Urothelium cell line (cell line): ENCODE data around the gene COX5B.
"Not testable (repeated sequence)": the region's sequence is repeated elsewhere in the genome, so short reads cannot be mapped to it uniquely, and the experiment has no call there.

Experiments
- DNase-seq: peaks from one replicate; pipeline ENCODE4 v3.0.0; 2011; ENCODE audit warnings: low spot score, mixed read lengths
- FAIRE-seq: peaks from 2 replicates; lab custom pipeline; 2011; peaks lifted over from hg19 to GRCh38; lab: Jason Lieb, UNC

COX5B gene

DNA sequence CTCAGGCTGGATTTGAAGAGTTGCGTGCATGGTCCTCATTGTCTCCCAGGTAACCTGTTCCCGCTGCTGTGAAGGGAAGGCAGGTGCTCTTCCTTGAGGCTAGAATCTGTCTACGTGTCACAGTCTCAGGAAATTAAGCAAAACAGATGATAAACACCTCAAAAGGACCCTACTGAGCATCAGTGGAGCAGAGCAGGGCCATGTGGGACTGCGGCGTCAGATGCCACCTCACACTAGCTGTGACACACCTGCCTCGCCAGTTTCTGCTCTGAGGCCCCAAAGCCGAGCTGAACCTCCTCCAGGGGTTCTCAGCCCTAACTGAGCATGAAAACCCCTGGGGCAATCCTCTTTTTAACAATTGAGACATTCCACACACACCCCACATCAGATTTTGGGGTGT lies 25.7 kb downstream of the COX5B start:
- FAIRE-seq = no peak
- no peak for DNase-seq

DNA sequence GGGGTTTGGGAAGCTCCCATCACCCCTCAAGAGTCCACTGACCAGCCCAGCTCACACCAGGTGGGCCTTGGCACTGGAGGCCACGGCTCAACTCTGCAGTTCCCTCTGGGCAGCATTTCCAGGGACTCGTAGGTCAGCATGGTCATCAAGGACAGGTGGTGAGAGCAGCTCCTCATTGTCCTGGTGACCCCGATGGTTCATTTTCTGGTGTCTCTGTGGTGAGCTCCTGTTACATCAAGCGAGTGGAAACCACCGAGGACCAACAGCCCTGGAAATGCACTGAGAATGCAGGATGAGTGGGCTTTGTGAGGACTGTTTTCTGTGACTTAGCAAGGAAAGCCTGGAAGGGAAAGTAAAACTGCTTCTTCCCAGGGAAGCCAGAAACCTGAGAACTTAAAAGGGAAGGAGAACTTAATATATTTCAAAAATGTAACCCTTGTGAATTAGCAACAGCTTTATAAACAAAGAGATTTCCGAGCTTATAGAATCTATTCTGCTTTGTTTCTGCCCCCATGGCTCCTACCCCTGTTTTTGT lies 26.8 kb downstream of the COX5B start:
- FAIRE-seq, DNase-seq: not testable (repeated sequence)

DNA sequence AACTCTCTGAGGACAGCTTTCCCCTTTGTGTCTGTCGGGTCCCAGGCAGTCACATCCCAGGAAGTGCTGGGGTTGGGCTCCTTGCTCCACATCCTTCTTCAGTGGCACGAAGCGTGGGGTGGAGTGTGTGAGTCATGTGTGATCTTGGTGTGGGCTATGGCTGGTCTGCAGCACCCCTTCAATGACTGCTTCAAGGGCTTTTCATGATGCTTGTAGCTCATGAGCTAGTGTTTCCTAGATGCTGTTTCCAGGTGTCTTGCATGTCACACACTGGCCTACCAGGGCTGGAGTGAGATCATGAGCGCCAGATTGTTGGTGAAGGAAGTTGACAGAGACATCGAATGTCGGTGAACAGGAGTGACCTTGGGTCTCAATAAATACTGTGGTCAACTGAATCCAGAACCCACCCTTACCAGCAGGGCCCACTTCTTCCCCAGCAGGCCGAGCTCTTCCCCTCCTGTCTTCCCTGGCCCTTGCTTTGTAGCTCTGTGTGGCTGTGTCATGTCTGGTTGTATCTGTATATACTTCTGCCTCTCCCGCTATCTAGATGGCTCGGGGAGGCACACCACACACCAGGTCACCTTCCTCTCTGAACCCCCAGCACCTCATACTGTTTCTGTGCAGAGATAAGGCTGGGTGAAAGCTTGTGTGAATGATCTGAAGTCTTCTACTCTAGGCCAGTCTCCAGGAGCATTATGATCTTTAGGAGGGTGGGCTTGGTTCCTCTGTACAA lies 27.5 kb downstream of the COX5B start:
- FAIRE-seq = no peak
- DNase-seq = no peak

DNA sequence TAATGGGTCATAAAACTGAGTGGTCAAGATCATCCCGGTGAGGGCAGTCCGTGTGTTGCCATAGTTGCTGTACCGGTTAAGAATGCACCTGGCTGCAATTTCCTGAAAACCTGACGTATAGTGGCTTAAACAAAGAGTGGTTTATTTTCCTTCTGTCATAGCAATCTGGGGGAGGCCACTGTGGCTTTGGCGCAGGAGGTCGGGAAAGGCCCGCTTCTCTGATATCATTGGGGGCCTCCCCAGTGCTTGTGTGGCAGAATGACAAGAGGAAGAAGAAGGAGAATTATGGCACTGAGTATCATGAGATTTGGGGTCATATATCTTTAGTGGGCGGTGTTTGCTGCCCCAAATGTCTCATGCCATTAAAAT lies 28.0 kb downstream of the COX5B start:
- no peak for FAIRE-seq
- DNase-seq = no peak

DNA sequence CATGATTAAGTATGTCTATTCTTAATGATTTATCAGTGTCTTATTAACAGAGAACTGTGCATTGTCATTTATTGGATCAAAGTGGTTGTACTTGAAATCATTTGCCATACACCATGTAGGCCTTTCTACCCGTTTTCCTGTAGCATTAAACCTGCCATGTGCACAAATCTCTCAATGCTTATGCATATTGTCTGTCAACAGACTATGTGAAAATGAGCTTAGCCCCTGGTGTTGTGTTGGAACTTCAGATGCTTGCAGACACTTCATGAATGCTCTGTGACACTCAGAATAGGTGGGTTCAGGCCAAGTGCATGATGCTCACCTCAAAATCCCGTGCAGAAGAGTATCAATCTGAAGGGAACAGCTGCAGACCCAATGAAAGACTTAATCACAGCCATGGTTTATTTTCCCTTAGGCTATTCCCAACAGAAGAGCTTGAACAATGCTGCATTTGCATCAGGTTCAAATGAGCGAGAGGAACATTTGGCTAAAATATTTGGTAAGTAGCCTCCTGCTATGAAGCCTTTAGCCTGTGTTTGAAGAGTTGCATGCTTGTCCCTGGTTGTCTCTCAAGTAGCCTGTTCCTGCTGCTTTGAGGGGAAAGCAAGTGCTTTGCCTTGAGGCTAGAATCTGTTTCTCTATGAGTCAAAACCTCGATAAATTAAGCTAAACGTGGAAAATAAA lies 29.7 kb downstream of the COX5B start:
- FAIRE-seq (no peak), DNase-seq (no peak)

DNA sequence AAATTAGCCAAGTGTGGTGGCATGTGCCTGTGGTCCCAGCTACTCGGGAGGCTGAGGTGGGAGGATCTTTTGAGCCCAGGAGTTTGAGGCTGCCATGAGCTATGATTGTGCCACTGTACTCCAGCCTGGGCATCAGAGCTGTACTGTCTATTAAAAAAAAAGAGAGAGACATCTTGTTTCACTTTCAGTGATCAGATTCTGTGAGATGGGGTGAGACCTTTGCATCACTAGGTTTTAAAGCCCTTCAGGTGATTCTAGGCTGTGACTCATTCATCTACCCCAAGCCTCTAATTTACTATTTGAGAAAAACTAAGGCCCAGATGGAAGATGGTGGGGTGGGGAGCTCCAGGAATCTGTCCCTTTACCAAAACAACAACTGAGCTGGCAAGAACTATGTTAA lies 30.8 kb downstream of the COX5B start:
- DNase-seq (no peak), FAIRE-seq (no peak)

DNA sequence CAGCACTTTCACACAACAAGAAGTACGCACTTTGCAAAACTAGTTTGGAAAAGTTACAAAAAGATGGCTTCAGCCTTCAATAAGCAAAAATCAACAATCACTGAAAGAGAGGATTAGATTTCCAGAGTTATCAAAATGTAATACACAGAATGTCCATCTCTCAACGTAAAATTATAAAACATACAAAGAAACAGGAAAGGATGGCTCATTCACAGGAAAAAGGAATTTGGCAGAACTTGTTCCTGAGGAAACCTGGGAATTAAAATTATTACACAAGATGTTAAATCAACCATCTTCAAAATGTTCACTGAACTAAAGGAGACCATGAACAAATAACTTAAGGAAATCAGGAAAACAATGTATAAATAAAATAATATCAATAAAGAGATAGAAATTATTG lies 31.6 kb downstream of the COX5B start:
- DNase-seq = no peak
- FAIRE-seq = no peak

DNA sequence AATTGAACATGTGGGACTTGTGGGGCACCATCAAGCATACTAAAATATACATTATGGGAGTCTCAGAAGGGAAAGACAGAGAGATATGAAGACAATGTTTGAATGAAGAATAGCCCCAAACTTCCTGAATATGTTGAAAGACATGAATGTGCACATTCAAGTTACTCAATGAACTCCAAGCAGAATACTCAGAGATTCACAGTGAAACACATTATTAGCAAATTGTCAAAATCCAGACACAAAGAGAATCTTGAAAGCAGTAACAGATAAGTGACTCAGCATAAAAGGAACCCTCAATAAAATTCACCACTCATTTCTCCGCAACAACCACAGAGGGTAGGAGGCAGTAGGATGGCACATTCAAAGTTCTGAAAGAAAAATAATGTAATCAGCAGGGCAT lies 32.4 kb downstream of the COX5B start:
- DNase-seq (no peak), FAIRE-seq (no peak)

DNA sequence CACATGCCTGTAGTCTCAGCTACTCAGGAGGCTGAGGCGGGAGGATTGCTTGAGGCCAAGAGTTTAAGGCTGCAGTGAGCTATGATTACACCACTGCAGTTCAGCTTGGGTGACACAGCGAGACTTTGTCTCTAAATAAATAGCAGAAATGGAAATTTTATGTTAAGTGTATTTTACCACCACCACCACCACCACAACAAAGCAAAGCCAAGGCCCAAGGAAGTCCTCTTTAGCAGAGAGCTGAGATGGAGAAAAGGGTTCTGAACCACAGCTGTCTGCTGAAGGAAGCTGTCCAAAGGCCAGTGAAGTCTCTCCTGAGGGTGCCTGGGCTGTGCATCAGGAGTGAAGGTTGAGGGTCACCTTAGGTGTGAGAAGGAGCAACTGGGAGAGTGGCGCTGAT lies 41.4 kb downstream of the COX5B start:
- not testable (repeated sequence) for FAIRE-seq, DNase-seq

DNA sequence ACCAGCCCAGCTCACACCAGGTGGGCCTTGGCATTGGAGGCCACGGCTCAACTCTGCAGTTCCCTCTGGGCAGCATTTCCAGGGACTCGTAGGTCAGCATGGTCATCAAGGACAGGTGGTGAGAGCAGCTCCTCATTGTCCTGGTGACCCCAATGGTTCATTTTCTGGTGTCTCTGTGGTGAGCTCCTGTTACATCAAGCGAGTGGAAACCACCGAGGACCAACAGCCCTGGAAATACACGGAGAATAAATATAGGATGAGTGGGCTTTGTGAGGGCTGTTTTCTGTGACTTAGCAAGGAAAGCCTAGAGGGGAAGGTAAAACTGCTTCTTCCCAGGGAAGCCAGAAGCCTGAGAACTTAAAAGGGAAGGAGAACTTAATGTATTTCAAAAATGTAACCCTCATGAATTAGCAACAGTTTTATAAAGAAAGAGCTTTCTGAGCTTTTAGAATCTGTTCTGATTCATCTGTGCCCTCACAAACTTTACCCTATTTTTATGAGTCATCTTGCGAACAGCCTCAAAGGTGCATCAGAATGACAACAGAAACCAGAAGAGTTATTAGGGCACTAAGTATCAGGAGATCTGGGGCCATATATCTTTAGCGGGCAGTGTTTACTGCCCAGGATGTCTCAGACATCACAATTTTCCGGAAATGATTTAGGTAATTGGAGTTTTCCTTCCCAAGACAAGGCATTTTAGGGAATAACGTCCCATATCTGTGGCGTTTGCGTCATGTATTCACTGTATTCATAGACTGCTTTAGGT lies 42.4 kb downstream of the COX5B start:
- FAIRE-seq = peak; percentile 69

DNA sequence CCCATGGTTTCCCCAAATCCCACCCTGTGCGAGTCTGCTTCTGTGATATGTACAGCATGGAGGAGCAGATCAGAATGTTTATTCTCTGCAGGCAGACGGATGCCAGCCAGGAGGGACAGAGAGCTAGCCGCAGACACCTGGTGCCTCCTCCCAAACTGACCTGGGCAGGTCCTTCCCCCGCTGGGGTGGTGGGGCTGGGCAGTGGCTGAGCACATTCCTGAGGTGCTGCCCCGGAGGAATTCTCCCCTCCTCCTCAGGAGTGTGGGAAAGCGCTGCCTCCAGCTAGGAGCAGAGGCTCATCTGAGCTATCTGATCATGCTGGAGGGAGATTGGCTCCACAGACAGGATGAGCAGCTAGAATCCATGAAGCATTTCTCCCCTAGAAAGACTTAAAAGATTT lies 45.3 kb downstream of the COX5B start:
- FAIRE-seq (no peak), DNase-seq (no peak)

More for the DNA sequence above, 42.4 kb downstream of the COX5B start:
- no peak for DNase-seq

DNA sequence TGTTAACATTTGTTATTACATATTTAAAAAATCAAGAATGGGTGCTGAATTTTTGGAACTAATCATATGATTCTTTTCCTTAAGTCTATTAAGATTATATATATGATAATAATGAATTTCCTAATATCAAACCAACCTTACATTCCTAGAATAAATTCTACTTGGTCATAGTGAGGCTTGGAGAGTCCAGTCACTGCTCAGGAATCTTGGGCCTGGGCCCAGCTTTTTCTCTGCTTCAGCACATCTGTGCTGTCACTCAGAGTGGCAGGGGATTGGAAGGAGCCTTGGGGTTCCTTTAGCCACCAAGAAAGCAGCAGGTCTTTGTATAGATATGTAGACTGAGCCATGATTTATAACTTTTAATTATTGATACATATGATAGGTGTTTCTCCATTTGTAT lies 47.6 kb downstream of the COX5B start:
- FAIRE-seq = no peak
- peak; percentile 64 for DNase-seq

DNA sequence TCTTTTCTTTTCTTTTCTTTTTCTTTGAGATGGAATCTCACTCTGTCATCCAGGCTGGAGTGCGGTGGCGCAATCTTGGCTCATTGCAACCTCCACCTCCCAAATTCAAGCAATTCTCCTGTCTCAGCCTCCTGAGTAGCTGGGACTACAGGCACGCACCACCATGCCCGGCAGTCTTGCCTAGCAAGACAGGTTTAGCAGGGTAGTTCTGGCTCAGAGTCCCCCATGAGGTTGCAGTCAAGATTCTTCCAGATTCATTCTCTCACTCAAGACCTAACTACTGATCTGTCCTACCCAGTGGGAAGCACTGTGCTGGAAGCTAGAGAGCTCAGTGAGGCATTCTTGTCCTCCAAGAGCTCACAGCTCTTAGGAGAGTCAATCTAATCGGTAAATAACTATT lies 49.9 kb downstream of the COX5B start:
- DNase-seq (peak; percentile 2), FAIRE-seq (no peak)

DNA sequence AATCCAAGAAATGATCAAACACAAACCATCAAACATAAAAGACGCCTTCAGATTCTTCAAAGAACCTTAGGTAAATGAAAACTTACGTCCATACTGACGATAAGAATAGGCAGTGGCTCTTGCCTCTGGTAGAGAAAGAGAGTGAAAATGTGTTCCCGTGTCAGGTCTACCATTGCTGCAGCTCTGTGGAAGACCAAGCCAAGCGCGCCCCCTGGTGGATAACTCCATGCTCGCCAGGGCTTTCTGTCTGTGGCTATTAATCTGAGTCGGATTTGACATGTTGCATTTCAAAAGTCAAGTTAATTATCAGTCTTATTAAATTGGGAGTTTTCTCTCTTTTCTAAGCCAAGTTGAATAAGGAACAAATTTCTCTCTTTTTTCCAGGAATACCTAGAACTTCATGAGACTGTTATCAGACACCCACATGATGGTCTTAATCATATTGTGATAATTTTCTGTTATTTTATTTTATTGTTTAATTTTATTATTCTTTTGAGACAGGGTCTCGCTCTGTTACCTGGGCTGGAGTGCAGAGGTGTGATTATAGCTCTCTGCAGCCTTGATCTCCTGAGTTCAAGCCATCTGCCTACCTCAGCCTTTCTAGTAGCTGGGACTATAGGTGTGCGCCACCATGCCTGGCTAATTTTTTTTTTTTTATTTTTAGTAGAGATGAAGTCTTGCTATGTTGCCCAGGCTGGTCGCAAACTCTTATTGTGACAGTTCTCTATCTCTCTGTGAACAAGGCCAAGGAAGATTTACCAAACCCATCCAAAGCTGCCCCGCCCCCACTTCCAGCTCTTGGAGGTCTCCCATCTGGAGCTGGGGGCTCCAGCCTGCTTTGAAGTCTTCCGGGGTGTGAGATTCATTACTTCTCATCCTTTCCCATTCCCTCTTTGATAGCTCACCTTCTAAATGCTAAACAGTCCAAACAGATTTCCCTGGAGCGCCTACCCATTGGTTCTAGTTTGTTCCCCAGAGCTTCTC lies 51.7 kb downstream of the COX5B start:
- DNase-seq (peak; percentile 85), FAIRE-seq (no peak)
